GM12878 (cell line): Measurements from ENCODE around the gene MED31. TPM values are rescaled to one million over a fixed set of nuclear protein-coding genes. Genes with fewer than 3 reads are reported as not detected.

ENCODE experiments used
- ATAC-seq: fragments of 200-7000 bp; cut with Tn5 transposase; 3 replicates; pipeline ENCODE4 v1.9.1; 2020; ENCODE audit warnings: mild to moderate bottlenecking, moderate library complexity
- BruUV-seq: library from RNA; stranded (reverse); fragments of 400-500 nt; replicated peaks from 2 replicates; lab custom pipeline; 2021; lab: Mats Ljungman, UMichigan
- CTCF ChIA-PET: fragments of 300-600 bp; sonication (Branson Sonifier 250); formaldehyde crosslinking; extraction: SDS; loops from one replicate; lab custom pipeline; 2021; ENCODE audit warnings: inconsistent platforms; lab: Yijun Ruan, JAX
- POLR2A ChIA-PET: fragments of 350-600 bp; formaldehyde crosslinking; extraction: SDS; loops from one replicate; lab custom pipeline; 2021; ENCODE audit warnings: inconsistent platforms; lab: Charles Lee
- RAD21 ChIA-PET: fragments of 300-600 bp; sonication (Branson Sonifier 250); formaldehyde crosslinking; loops from one replicate; lab custom pipeline; 2023; ENCODE audit warnings: antibody characterized with exemption; ENCODE audit not compliant: unreplicated experiment; lab: Charles Lee
- SMC1A ChIA-PET: fragments of 300-600 bp; sonication (Branson Sonifier 250); formaldehyde crosslinking; loops from one replicate; lab custom pipeline; 2023; ENCODE audit not compliant: unreplicated experiment, uncharacterized antibody; lab: Charles Lee
- DNase-seq: peaks from one replicate; pipeline ENCODE4 v3.0.0-alpha.2; 2011; ENCODE audit warnings: low read depth, low spot score
- FAIRE-seq: peaks from 3 replicates; lab custom pipeline; 2011; peaks lifted over from hg19 to GRCh38; lab: Jason Lieb, UNC
- H2AFZ ChIP-seq: 2 replicates; pipeline ENCODE4 v1.6.0; 2011; ENCODE audit warnings: low read depth, low read length, control low read depth; ENCODE audit not compliant: control insufficient read depth
- H3K27ac ChIP-seq: 2 replicates; pipeline ENCODE4 v1.5.1; 2011; ENCODE audit warnings: control low read depth; ENCODE audit not compliant: control insufficient read depth, insufficient read depth
- H3K27me3 ChIP-seq, 2 experiments: replicated peaks in 1 of 2; 2 replicates each; pipeline versions ENCODE4 v1.6.0 to v1.6.1; 2011; ENCODE audit warnings: low read length in 1 of 2; ENCODE audit not compliant: control insufficient read depth in 2 of 2, insufficient read depth in 2 of 2
- H3K36me3 ChIP-seq, 2 experiments: 2 replicates each; pipeline ENCODE4 v1.5.1; 2011; ENCODE audit warnings: low read length in 1 of 2; ENCODE audit not compliant: control insufficient read depth in 2 of 2, insufficient read depth in 2 of 2
- H3K4me1 ChIP-seq: 2 replicates; pipeline ENCODE4 v1.6.1; 2011; ENCODE audit warnings: mild to moderate bottlenecking, low read length, moderate library complexity, mixed read lengths; ENCODE audit not compliant: control insufficient read depth, insufficient read depth
- H3K4me2 ChIP-seq: 2 replicates; pipeline ENCODE4 v1.6.0; 2011; ENCODE audit warnings: control low read depth; ENCODE audit not compliant: control insufficient read depth, insufficient read depth
- H3K4me3 ChIP-seq: fragments of 200-600 bp; sonication (generic); 2 replicates; pipeline ENCODE4 v1.5.1; 2016
- H3K79me2 ChIP-seq: 2 replicates; pipeline ENCODE4 v1.6.0; 2011; ENCODE audit warnings: low read length; ENCODE audit not compliant: control insufficient read depth, insufficient read depth
- H3K9ac ChIP-seq: 2 replicates; pipeline ENCODE4 v1.8.0; 2011; ENCODE audit warnings: low read length, control low read depth, mixed read lengths; ENCODE audit not compliant: control insufficient read depth, insufficient read depth
- H3K9me3 ChIP-seq: replicated peaks from 3 replicates; pipeline ENCODE4 v1.5.1; 2011; ENCODE audit warnings: mild to moderate bottlenecking, low read length; ENCODE audit not compliant: control insufficient read depth, insufficient read depth
- H4K20me1 ChIP-seq: 2 replicates; pipeline ENCODE4 v1.6.0; 2011; ENCODE audit not compliant: control insufficient read depth, insufficient read depth
- BACH1 ChIP-seq: fragments of 450-650 bp; IDR thresholded peaks from 2 replicates; pipeline ENCODE4 v1.6.1; 2017; ENCODE audit warnings: mild to moderate bottlenecking, borderline replicate concordance
- BCL11A ChIP-seq: IDR thresholded peaks from 2 replicates; pipeline ENCODE4 v1.6.1; 2011; ENCODE audit warnings: low read depth, low read length
- CREM ChIP-seq: IDR thresholded peaks from 2 replicates; pipeline ENCODE4 v1.6.1; 2014; ENCODE audit warnings: antibody characterized with exemption, low read depth
- ESRRA ChIP-seq: IDR thresholded peaks from 2 replicates; pipeline ENCODE4 v1.6.1; 2012; ENCODE audit warnings: mild to moderate bottlenecking, low read length, improper control_type of control experiment
- MEF2A ChIP-seq: IDR thresholded peaks from 2 replicates; pipeline ENCODE4 v1.6.1; 2011; ENCODE audit warnings: low read depth, mild to moderate bottlenecking, low read length, moderate library complexity; ENCODE audit not compliant: insufficient read depth
- MEF2B ChIP-seq: fragments of 450-650 bp; IDR thresholded peaks from 2 replicates; pipeline ENCODE4 v1.6.1; 2018; ENCODE audit warnings: mild to moderate bottlenecking, moderate library complexity; ENCODE audit not compliant: partially characterized antibody, poor library complexity, severe bottlenecking
- SREBF2 ChIP-seq: IDR thresholded peaks from 2 replicates; pipeline ENCODE4 v1.6.1; 2012; ENCODE audit warnings: mild to moderate bottlenecking, low read length
- STAT3 ChIP-seq: IDR thresholded peaks from 2 replicates; pipeline ENCODE4 v1.6.1; 2011; ENCODE audit warnings: low read depth, low read length, improper control_type of control experiment
- TARDBP ChIP-seq: IDR thresholded peaks from 2 replicates; pipeline ENCODE4 v1.6.1; 2016; ENCODE audit warnings: borderline replicate concordance
- ZNF622 ChIP-seq: fragments of 450-650 bp; IDR thresholded peaks from 2 replicates; pipeline ENCODE4 v1.6.1; 2017; ENCODE audit warnings: mild to moderate bottlenecking, inconsistent platforms
- WGBS: methylation state at CpG from one replicate; pipeline ENCODE4 v1.1.6; 2016; ENCODE audit warnings: low lambda C conversion rate; ENCODE audit not compliant: insufficient replicate concordance, insufficient coverage; ENCODE audit errors: missing lambda C conversion rate; 5-methylcytosine and 5-hydroxymethylcytosine counted together
- in situ Hi-C: fragments of 300-500 bp; cut with MboI; formaldehyde crosslinking; loops from 9 replicates; pipeline ENCODE4 v1.14.3; 2018; ENCODE audit warnings: mixed read lengths
- intact Hi-C: fragments of 100-400 bp; cut with micrococcal nuclease; formaldehyde crosslinking; loops from one replicate; pipeline ENCODE4 v1.14.2; 2022; ENCODE audit not compliant: unreplicated experiment
- polyA plus RNA-seq, 11 experiments: library from polyadenylated mRNA; depleted of rRNA in 4 of 11; unstranded in 6 of 11; stranded (reverse) in 5 of 11; fragments of >200 nt; fragmentation: Nextera tagmentation in 4 of 11; fragmentation: Illumina TruSeq in 1 of 11; extraction: Ambion mirVana in 4 of 11; extraction: Trizol in 1 of 11; gene quantifications; 1 replicate in 1 of 11; 2 replicates in 10 of 11; pipeline versions ENCODE4 v1.2.1 to v1.2.3, GENCODE V29; 2011 to 2016; ENCODE audit warnings: inconsistent platforms in 2 of 11, missing spikeins in 2 of 11, low read depth in 1 of 11
- total RNA-seq, 4 experiments: library from RNA; depleted of rRNA in 3 of 4; stranded (reverse); fragments of >200 nt in 3 of 4; fragmentation: Illumina TruSeq in 1 of 4; extraction: Trizol in 1 of 4; gene quantifications; 2 replicates each; pipeline versions ENCODE4 v1.2.1 to v1.2.3, GENCODE V29; 2013 to 2021
- TF ChIP-seq, protein P1 (sequence below): IDR thresholded peaks from 2 replicates; pipeline ENCODE4 v1.6.1; 2012; ENCODE audit warnings: low read length, inconsistent platforms
- TF ChIP-seq, protein P2 (sequence below): IDR thresholded peaks from 2 replicates; pipeline ENCODE4 v1.6.1; 2011; ENCODE audit warnings: borderline replicate concordance, low read depth, mild to moderate bottlenecking, moderate library complexity, mixed read lengths, low read length; ENCODE audit not compliant: insufficient read depth; ENCODE audit errors: extremely low read length
- TF ChIP-seq, protein P3 (sequence below): IDR thresholded peaks from 2 replicates; pipeline ENCODE4 v1.6.1; 2012; ENCODE audit warnings: improper control_type of control experiment, low read depth, low read length; ENCODE audit not compliant: insufficient replicate concordance

The MED31 gene
- total and polyA plus RNA-seq, 10 of the 15 experiments (the other 5 are each of a cell fraction or from before 2014, with no cell fraction given) = 14.4 to 71.1 (median 34.6) TPM

DNA sequence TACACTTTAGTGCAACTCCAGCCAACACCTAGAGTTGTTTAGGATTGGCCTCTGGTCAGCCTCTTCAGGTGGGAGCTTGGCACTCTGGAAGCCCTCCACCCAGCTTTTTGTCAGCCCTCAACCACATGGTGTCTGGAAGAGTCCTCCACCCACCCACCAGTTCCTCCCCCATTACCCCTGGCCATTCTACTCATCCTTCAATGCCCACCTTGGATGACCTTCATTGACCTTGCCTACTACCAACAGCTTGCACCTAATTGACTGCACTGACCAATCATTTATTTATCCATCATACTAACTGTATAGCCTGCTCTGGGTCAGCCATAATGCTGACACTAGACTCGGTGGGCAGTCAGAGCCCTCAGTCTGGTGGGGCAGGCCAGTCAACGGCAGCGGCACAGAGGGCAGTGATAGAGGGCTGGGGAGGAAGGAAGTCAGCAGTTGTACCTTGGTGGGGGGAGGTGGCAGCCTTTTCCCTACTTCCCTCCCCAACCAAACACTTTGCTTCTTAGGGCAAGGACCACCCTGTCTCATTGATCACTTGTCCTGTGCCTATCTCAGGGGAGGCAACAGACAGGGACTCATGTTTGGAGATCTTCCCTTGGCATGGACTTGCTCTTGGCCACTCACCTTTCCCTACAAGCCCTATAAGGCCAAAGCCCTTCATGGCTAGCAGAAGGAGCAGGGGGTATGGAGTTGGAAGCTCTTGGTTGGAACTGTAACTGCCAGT lies 32.5 kb upstream of the MED31 start:
- FAIRE-seq = no peak
- no peaks in the 10 kb centered on the region for H3K4me1 ChIP-seq
- no peak for TF ChIP-seq ZNF622
- TF ChIP-seq, protein P1, sequence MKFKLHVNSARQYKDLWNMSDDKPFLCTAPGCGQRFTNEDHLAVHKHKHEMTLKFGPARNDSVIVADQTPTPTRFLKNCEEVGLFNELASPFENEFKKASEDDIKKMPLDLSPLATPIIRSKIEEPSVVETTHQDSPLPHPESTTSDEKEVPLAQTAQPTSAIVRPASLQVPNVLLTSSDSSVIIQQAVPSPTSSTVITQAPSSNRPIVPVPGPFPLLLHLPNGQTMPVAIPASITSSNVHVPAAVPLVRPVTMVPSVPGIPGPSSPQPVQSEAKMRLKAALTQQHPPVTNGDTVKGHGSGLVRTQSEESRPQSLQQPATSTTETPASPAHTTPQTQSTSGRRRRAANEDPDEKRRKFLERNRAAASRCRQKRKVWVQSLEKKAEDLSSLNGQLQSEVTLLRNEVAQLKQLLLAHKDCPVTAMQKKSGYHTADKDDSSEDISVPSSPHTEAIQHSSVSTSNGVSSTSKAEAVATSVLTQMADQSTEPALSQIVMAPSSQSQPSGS = no peak
- no peak for TF ChIP-seq BCL11A
- TF ChIP-seq, protein P2, sequence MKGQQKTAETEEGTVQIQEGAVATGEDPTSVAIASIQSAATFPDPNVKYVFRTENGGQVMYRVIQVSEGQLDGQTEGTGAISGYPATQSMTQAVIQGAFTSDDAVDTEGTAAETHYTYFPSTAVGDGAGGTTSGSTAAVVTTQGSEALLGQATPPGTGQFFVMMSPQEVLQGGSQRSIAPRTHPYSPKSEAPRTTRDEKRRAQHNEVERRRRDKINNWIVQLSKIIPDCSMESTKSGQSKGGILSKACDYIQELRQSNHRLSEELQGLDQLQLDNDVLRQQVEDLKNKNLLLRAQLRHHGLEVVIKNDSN = no peak
- no peak for TF ChIP-seq MEF2B
- TF ChIP-seq TARDBP = no peak
- TF ChIP-seq SREBF2 = no peak
- TF ChIP-seq, protein P3, sequence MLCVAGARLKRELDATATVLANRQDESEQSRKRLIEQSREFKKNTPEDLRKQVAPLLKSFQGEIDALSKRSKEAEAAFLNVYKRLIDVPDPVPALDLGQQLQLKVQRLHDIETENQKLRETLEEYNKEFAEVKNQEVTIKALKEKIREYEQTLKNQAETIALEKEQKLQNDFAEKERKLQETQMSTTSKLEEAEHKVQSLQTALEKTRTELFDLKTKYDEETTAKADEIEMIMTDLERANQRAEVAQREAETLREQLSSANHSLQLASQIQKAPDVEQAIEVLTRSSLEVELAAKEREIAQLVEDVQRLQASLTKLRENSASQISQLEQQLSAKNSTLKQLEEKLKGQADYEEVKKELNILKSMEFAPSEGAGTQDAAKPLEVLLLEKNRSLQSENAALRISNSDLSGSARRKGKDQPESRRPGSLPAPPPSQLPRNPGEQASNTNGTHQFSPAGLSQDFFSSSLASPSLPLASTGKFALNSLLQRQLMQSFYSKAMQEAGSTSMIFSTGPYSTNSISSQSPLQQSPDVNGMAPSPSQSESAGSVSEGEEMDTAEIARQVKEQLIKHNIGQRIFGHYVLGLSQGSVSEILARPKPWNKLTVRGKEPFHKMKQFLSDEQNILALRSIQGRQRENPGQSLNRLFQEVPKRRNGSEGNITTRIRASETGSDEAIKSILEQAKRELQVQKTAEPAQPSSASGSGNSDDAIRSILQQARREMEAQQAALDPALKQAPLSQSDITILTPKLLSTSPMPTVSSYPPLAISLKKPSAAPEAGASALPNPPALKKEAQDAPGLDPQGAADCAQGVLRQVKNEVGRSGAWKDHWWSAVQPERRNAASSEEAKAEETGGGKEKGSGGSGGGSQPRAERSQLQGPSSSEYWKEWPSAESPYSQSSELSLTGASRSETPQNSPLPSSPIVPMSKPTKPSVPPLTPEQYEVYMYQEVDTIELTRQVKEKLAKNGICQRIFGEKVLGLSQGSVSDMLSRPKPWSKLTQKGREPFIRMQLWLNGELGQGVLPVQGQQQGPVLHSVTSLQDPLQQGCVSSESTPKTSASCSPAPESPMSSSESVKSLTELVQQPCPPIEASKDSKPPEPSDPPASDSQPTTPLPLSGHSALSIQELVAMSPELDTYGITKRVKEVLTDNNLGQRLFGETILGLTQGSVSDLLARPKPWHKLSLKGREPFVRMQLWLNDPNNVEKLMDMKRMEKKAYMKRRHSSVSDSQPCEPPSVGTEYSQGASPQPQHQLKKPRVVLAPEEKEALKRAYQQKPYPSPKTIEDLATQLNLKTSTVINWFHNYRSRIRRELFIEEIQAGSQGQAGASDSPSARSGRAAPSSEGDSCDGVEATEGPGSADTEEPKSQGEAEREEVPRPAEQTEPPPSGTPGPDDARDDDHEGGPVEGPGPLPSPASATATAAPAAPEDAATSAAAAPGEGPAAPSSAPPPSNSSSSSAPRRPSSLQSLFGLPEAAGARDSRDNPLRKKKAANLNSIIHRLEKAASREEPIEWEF = no peak
- no peak for TF ChIP-seq CREM
- no peak for TF ChIP-seq STAT3
- no peak for TF ChIP-seq MEF2A
- no peak for TF ChIP-seq ESRRA
- no peak for TF ChIP-seq BACH1

More for the DNA sequence above, 32.5 kb upstream of the MED31 start:
- no peaks in the 10 kb centered on the region for H4K20me1 ChIP-seq
- H3K27ac ChIP-seq = no peak overlapping the region
- CTCF ChIA-PET = no interaction called here
- H3K4me2 ChIP-seq = no peak overlapping the region
- SMC1A ChIA-PET = no interaction called here
- intact Hi-C loops (no loop called here), in situ Hi-C loops (no loop called here)
- no peak overlapping the region for H3K9ac ChIP-seq
- WGBS = 67% methylated on average over 3 of the region's 3 CpGs
- H3K79me2 ChIP-seq = no peaks in the 10 kb centered on the region
- BruUV-seq = no TSS peak
- H2AFZ ChIP-seq = no peak overlapping the region
- no peak overlapping the region for H3K4me3 ChIP-seq
- POLR2A ChIA-PET = no interaction called here
- no peaks in the 10 kb centered on the region for H3K36me3 ChIP-seq
- ATAC-seq (no peak), DNase-seq (no peak)
- RAD21 ChIA-PET = no interaction called here
- no peaks in the 10 kb centered on the region; a peak in 1 of 4 replicates for H3K27me3 ChIP-seq
- H3K9me3 ChIP-seq = no peaks in the 10 kb centered on the region
